GM19438 (cell line): ENCODE data around the gene CLCN7.
"Not testable (repeated sequence)": the region's sequence is repeated elsewhere in the genome, so short reads cannot be mapped to it uniquely, and the experiment has no call there.

ENCODE experiments used
- ATAC-seq: cut with Tn5 transposase; IDR thresholded peaks from one replicate; pipeline ENCODE4 v1.9.1; 2021; ENCODE audit warnings: low read depth; ENCODE audit not compliant: unreplicated experiment

CLCN7 gene

GRCh38 chr16:1447965-1448364 lies 26.9 kb downstream of the CLCN7 start:
- no peak for ATAC-seq

DNA sequence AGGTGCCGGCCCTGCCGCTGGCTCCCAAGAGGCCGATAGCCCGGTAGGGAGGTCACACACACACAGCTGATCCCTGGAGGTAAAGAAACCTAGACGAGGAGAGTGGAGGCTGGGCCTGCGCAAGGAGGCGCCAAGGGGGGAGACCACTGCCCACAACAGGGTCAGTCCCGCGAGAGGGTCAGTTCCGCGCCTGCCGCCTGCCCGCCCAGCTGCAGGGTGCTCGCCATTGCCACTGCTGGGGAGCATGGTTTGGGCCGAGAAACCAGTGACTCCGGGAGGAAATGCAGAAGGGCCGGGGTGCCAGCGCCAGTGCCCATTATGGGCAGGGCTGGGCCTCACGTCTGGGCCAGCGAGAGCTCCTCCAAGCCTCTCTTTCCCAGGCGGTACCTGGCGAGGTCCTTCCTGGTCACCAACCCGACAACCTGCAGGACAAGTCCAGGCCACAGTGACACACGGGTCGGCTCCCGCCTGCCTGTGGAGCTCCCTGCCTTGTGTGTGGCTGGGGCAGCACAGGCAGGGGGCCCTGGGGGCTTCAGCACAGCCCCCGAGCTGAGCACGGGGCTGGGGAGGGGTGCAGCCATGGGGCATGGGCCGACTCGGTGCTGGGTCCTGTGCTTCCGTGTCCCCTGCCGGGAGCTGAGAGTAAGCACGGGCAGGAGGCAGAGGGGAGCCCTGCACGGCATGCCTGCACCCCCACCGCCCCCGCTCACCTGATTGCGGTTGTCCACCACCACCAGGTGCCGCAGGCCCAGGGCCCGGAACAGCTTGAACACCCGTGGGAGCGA lies 28.3 kb downstream of the CLCN7 start:
- no peak for ATAC-seq

- ATAC-seq, result no peak
Observed at GRCh38 chr16:1445518-1446203, 29.2 kb downstream of the CLCN7 start.

DNA sequence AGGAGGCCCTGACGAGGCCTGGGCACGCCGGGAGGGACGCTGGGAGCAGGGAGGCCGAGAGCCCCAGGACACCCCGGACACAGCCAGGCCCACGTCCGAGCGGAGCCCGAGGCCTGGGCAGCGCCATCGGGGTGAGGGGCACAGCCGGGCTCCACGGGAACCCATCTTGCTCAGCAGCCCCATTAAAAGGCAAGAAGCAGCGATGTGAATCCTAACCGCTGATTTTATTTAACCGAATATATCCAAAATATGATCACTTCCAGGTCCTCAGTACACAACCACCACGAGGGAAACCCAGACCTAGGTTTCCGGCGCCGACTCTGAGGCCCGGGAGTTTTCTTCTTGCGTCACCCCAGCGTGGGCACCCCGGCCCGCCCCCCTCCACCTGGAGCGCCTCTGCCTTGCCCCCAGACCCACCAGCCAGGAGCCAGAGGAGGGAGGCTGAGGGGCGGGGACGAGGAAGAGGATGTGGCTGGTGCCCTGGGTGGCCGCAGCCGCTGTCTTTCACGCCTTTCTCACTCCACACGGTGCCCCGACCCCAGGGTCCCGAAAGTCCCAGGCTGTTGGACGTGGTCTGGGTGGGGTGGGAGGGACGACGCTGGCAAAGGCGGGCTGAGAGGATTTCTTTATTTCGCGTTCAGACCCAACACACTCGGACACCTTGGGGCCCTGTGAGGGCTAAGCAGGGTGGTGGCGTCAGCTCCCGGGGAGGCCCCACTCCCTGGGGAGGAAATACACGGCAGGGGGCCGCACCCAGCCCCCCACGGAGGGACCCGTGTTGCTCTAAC lies 29.9 kb downstream of the CLCN7 start:
- no peak for ATAC-seq

- ATAC-seq, result no peak
Observed at GRCh38 chr16:1443980-1444729, 30.7 kb downstream of the CLCN7 start, which contains the start of gene CCDC154. CCDC154 (minus strand) TSS chr16:1444556; CDS start chr16:1444322, 234 bp downstream.

DNA sequence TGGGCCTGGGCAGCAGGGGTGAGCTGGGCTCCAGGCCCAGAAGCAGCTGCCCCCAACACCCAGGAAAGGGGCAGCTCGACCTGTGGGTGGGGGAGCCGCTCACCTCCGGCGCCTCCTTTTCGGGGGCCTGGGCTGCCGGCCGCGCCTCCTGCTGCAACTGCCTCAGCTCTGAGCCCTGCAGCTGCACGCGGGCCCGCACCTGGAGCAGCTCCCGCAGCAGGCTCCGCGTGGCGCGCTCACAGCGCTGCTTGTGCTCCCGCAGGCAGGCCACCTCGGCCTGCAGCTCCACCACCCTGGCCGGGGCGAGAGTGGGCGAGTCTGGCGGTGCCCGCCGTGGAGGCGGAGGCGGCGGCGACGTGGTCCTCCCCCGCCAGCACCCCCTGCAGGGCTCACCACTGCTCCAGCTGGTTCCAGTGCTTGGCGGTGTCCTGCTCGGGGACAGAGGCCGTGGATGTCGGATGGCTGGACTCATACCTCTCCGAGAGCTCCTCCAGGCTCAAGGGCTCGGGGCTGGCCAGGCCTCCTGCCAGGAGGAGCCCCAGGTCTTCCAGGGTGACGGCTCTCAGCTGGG lies 31.3 kb downstream of the CLCN7 start:
- no peak for ATAC-seq

- ATAC-seq, result no peak
Observed at GRCh38 chr16:1442697-1443096, 32.1 kb downstream of the CLCN7 start.

DNA sequence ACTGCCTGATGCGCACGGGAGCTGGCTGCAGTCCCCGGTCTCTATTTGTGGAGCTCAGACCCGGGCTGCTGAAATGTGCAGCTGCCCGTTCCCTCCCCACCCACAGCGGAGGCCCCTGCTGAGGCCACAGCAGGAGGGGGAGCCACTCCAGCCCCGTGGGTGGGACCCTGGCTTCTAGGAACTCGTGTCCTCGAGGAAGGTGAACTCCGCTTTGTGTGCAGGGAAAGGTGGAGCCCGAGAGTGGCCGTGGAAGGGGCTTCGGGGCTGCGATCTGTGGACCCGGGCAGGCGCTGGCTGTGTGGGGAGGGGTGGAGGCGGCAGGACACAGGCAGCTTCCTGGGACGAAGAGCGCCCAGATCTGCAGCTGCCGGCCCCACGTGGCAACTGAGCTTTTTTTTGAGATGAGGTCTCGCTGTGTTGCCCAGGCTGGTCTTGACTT lies 33.4 kb downstream of the CLCN7 start:
- ATAC-seq, result no peak

- not testable (repeated sequence) for ATAC-seq
Observed at GRCh38 chr16:1439699-1440074, 35.1 kb downstream of the CLCN7 start.

- no peak for ATAC-seq
Observed at GRCh38 chr16:1439058-1439698, 35.6 kb downstream of the CLCN7 start.

- no peak for ATAC-seq
Observed at GRCh38 chr16:1438229-1439057, 36.4 kb downstream of the CLCN7 start.

DNA sequence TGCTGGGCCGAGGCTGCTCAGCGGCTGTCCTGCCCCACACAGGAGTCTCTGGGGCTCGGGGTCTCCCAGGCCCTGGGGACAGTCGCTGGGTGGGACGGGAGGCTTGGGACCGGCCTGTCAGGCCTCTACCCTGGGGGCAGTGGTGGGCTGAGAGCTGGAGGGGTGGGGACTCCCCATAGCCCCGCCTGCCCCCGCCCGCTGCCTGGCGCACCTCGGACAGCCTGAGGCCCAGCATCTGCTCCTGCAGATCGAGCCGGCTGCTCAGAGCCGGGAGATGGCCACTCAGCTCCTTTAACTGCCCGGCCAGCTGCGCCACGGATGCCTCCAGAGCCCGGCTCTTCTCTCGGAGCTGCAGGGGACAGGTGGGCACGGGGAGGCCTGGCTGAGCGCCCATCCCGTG lies 37.2 kb downstream of the CLCN7 start:
- ATAC-seq, result no peak

GRCh38 chr16:1436731-1437355 lies 38.0 kb downstream of the CLCN7 start:
- ATAC-seq, result no peak

DNA sequence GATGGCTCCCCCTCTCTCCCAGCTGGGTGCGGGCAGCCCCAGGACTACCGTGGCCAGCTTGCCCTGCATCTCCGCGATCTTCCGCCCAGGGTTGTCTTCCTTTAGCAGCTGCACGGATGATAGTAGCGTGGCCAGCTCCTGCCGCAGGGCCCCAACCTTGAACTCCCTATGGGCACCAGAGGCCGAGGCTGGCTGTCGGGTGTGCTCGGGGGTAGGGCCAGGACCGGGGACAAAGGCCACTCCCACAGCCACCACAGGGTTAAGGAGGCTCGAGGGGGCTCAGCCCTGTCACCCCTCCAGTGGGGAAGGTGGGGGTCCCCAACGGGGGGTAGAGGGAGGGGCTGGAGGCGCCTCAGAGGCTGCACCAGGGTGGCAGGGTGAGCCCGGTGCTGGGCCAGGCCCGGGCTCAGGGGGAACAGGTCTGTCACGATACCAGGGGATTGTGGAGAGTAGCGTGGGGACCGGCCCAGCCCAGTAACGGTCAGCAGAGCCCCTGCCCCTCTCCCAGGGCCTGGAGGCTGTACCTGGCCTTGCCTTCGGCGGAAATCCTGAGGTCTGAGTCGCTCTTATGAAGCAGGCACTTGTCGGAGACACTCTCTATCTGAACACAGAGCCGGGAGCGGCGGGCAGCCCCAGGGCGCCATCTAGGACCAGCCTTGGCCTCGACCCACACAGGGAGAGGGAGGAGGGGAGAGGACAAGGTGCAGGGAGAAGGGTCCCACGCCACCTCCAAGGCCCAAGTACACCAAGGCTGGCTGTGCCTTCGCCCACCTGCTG lies 38.7 kb downstream of the CLCN7 start:
- no peak for ATAC-seq

DNA sequence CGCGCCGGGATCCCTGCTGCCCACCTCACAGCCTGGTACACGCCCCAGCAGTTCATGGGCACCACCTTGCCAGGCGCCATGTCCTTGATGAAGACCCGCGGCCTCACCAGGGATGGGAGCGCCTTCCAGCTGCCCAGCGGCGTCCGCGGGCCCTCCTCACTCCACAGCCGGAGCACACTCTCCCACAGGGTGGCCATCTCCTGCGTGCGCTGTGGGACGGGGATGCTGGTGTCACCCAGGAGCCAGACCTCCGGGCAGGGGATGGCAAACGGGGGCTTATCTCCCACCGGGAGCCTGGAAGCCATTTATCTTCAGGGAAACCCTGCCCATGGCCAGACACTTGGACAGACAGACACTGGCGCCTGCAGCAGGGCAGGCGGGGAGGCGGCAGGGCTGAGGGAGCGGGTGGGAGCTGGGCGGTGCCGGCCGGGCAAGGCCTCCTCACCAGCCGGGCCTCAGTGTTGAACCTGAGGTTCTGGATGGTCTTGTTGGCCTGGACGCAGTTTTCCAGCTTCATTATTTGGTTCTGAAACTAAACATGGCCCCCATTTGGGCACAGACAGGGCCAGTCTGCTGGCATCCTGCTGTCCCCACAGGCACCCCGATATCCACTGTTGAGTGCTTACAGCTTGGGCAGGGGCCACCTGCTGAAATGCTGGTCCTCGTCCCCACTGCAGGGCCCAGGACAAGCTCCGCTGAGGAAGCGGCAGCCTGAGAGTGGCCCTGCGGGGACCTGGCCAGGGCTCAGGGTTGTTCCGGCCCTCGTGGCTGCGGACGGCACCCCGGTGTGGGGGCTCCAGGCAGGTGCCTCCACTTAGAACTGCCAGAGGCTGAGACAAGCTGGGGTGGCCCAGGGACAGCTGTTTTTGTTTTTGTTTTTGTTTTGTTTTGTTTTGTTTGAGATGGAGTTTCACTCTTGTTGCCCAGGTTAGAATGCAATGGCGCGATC lies 39.9 kb downstream of the CLCN7 start:
- no peak for ATAC-seq

- no peak for ATAC-seq
Observed at GRCh38 chr16:1433756-1434155, 41.1 kb downstream of the CLCN7 start.

DNA sequence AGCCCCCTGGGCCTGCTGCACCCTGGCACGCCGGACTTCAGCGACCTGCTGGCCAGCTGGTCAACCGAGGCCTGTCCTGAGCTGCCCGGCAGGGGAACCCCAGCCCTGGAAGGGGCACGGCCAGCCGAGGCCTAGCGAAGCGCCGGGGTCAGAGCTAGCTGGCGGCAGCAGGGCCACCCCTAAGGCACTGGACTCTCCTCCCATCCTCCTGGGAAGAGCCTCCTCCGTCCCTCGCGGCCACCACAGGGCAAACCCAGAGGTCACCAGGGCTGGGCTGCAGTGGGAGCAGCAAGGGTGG lies 41.6 kb downstream of the CLCN7 start:
- ATAC-seq, result no peak
